Endothelial cell of umbilical vein (primary cell): ENCODE results near the gene TPPP2. TPM values are rescaled to one million over a fixed set of nuclear protein-coding genes. Genes with fewer than 3 reads are reported as not detected.

Source experiments
- BruUV-seq: library from RNA; stranded (reverse); fragments of 400-500 nt; replicated peaks from 2 replicates; lab custom pipeline; 2021; lab: Mats Ljungman, UMichigan
- CTCF ChIA-PET: fragments of 300-600, 350-600 bp; sonication (Branson Sonifier 250); formaldehyde crosslinking; loops from one replicate; lab custom pipeline; 2021; ENCODE audit warnings: antibody characterized with exemption, inconsistent platforms; lab: Charles Lee
- POLR2A ChIA-PET: fragments of 300-600, 350-600 bp; sonication (Branson Sonifier 250); formaldehyde crosslinking; loops from one replicate; lab custom pipeline; 2021; ENCODE audit warnings: antibody characterized with exemption, inconsistent platforms; lab: Charles Lee
- DNase-seq: peaks from one replicate; pipeline ENCODE4 v3.0.0-alpha.2; 2011; ENCODE audit warnings: low read depth, low spot score
- FAIRE-seq: peaks from 2 replicates; lab custom pipeline; 2011; peaks lifted over from hg19 to GRCh38; lab: Jason Lieb, UNC
- H2AFZ ChIP-seq: 2 replicates; pipeline ENCODE4 v1.6.0; 2012; ENCODE audit warnings: low read depth, low read length, control low read depth, inconsistent platforms
- H3K27ac ChIP-seq: 2 replicates; pipeline ENCODE4 v1.5.1; 2011; ENCODE audit warnings: low read depth, mild to moderate bottlenecking, control low read depth, low read length, moderate library complexity; ENCODE audit not compliant: insufficient read depth
- H3K27me3 ChIP-seq, 2 experiments: 2 replicates each; pipeline versions ENCODE4 v1.6.0 to v1.6.1; 2011; ENCODE audit warnings: low read length in 2 of 2, mixed read lengths in 1 of 2; ENCODE audit not compliant: control insufficient read depth in 2 of 2, insufficient read depth in 2 of 2
- H3K36me3 ChIP-seq, 2 experiments: 2 replicates in 1 of 2; 3 replicates in 1 of 2; pipeline ENCODE4 v1.5.1; 2011; ENCODE audit warnings: low read length in 2 of 2, mild to moderate bottlenecking in 1 of 2, moderate library complexity in 1 of 2; ENCODE audit not compliant: control insufficient read depth in 2 of 2, insufficient read depth in 2 of 2; ENCODE audit errors: extremely low read depth in 1 of 2
- H3K4me1 ChIP-seq: 3 replicates; pipeline ENCODE4 v1.5.1; 2011; ENCODE audit warnings: mild to moderate bottlenecking, low read length; ENCODE audit not compliant: control insufficient read depth, insufficient read depth; ENCODE audit errors: extremely low read depth
- H3K4me2 ChIP-seq: 2 replicates; pipeline ENCODE4 v1.6.1; 2011; ENCODE audit warnings: low read length, control low read depth, mixed read lengths; ENCODE audit not compliant: insufficient read depth
- H3K4me3 ChIP-seq, 3 experiments: fragments of 200-600 bp in 1 of 3; sonication (generic), shearing (Covaris generic) in 1 of 3; replicated peaks in 1 of 3; 2 replicates each; pipeline ENCODE4 v1.5.1; 2011 to 2016; ENCODE audit warnings: control low read depth in 3 of 3, low read length in 3 of 3, mild to moderate bottlenecking in 2 of 3, inconsistent platforms in 1 of 3, low read depth in 1 of 3, moderate library complexity in 1 of 3; ENCODE audit not compliant: insufficient read depth in 1 of 3
- H3K79me2 ChIP-seq: 2 replicates; pipeline ENCODE4 v1.6.0; 2012; ENCODE audit warnings: low read length, inconsistent platforms; ENCODE audit not compliant: control insufficient read depth, insufficient read depth
- H3K9ac ChIP-seq: replicated peaks from 2 replicates; pipeline ENCODE3; 2011; ENCODE audit warnings: low read length, control low read depth; ENCODE audit not compliant: insufficient read depth; ENCODE audit errors: extremely low read depth
- H3K9me1 ChIP-seq: replicated peaks from 3 replicates; pipeline ENCODE4 v1.6.0; 2011; ENCODE audit warnings: mild to moderate bottlenecking, low read length; ENCODE audit not compliant: control insufficient read depth, insufficient read depth; ENCODE audit errors: extremely low read depth
- H3K9me3 ChIP-seq: replicated peaks from 2 replicates; pipeline ENCODE4 v1.5.1; 2012; ENCODE audit warnings: low read length, inconsistent platforms; ENCODE audit not compliant: control insufficient read depth, insufficient read depth
- H4K20me1 ChIP-seq: replicated peaks from 2 replicates; pipeline ENCODE3; 2011; ENCODE audit warnings: mild to moderate bottlenecking, low read length; ENCODE audit not compliant: control insufficient read depth, insufficient read depth; ENCODE audit errors: extremely low read depth
- EZH2 ChIP-seq: IDR thresholded peaks from 2 replicates; pipeline ENCODE4 v1.6.1; 2012; ENCODE audit warnings: borderline replicate concordance, low read depth, mild to moderate bottlenecking, moderate library complexity, low read length, inconsistent platforms; ENCODE audit not compliant: severe bottlenecking
- FOS ChIP-seq: IDR thresholded peaks from 2 replicates; pipeline ENCODE4 v1.6.1; 2011; ENCODE audit warnings: mild to moderate bottlenecking, low read length, moderate library complexity, borderline replicate concordance; ENCODE audit not compliant: insufficient read depth
- GATA2 ChIP-seq: IDR thresholded peaks from 2 replicates; pipeline ENCODE4 v1.7.0; 2011; ENCODE audit warnings: low read depth, mild to moderate bottlenecking, moderate library complexity, mixed read lengths, low read length; ENCODE audit not compliant: insufficient read length, insufficient read depth
- JUN ChIP-seq: IDR thresholded peaks from 2 replicates; pipeline ENCODE4 v1.6.1; 2011; ENCODE audit warnings: borderline replicate concordance, low read depth; ENCODE audit not compliant: insufficient read length, insufficient read depth
- MAX ChIP-seq: IDR thresholded peaks from 2 replicates; pipeline ENCODE4 v1.6.1; 2011; ENCODE audit not compliant: insufficient read depth, insufficient read length
- MYC ChIP-seq: IDR thresholded peaks from one replicate; pipeline ENCODE4 v1.6.1; 2011; ENCODE audit warnings: mild to moderate bottlenecking, low read depth, low read length
- POLR2A ChIP-seq: IDR thresholded peaks from 2 replicates; pipeline ENCODE4 v1.6.1; 2012; ENCODE audit warnings: low read depth, mild to moderate bottlenecking, control low read depth, low read length
- POLR2AphosphoS5 ChIP-seq: IDR thresholded peaks from 2 replicates; pipeline ENCODE4 v1.6.1; 2012; ENCODE audit warnings: low read depth, mild to moderate bottlenecking, control low read depth, low read length, moderate library complexity; ENCODE audit not compliant: insufficient read depth
- dilution Hi-C: fragments of 300-500 bp; cut with MboI; formaldehyde crosslinking; loops from one replicate; pipeline ENCODE4 v1.15.0; 2019; ENCODE audit warnings: low sequenced_read_pairs; ENCODE audit not compliant: extremely low pct_ligation_motif_present
- intact Hi-C: fragments of 100-400 bp; cut with micrococcal nuclease; formaldehyde crosslinking; loops from one replicate; pipeline ENCODE4 v1.10.0; 2022
- polyA plus RNA-seq, 4 experiments: library from polyadenylated mRNA; depleted of rRNA in 3 of 4; stranded (reverse) in 3 of 4; unstranded in 1 of 4; fragments of >200 nt; gene quantifications; 2 replicates each; pipeline versions ENCODE4 v1.2.1 to v1.2.3, GENCODE V29; 2011 to 2012; ENCODE audit warnings: missing spikeins in 1 of 4
- total RNA-seq: library from RNA; stranded (reverse); gene quantifications from 2 replicates; pipeline ENCODE4 v1.2.3, GENCODE V29; 2021
- TF ChIP-seq, protein P1 (sequence below), 2 donors: IDR thresholded peaks; 1 replicate in 1 of 2; 2 replicates in 1 of 2; pipeline ENCODE4 v1.5.1; 2011; ENCODE audit warnings: low read length in 2 of 2, mild to moderate bottlenecking in 2 of 2, moderate library complexity in 2 of 2, control low read depth in 1 of 2, inconsistent platforms in 1 of 2, low read depth in 1 of 2; ENCODE audit not compliant: insufficient read depth in 1 of 2; ENCODE audit errors: extremely low read depth in 1 of 2

Gene TPPP2
- total and polyA plus RNA-seq, 2 donors (not counting 3 experiments of a cell fraction or from before 2014, with no cell fraction given): not detected

GRCh38 chr14:20998674-20999366 lies 31.2 kb upstream of the TPPP2 start, which contains the start of gene SLC39A2:
SLC39A2 (plus strand) TSS chr14:20999293; CDS start chr14:20999447, 154 bp downstream.
- no TSS peak for BruUV-seq
- POLR2A ChIA-PET: no interaction called here
- H3K9ac ChIP-seq: no peak within 1 kb of the TSS
- intact Hi-C loops: no loop called here
- DNase-seq: no peak
- peaks cover 14 to 17% of the 10 kb centered on the region in 2 experiments for H3K36me3 ChIP-seq
- H3K27me3 ChIP-seq: no peaks in the 10 kb centered on the region
- dilution Hi-C loops: no loop called here
- no peak within 1 kb of the TSS for H2AFZ ChIP-seq
- H3K79me2 ChIP-seq: no peaks in the 10 kb centered on the region
- H3K9me1 ChIP-seq: no peaks in the 10 kb centered on the region
- no peak for FAIRE-seq
- H3K9me3 ChIP-seq: no peaks in the 10 kb centered on the region
- no peak within 1 kb of the TSS for H3K4me3 ChIP-seq
- CTCF ChIA-PET: interaction anchor here (1.0 to 3.4 kb wide), 5 partner anchors 16 to 141 kb away, joined by 3 to 23 read pairs (median 5); no protein-coding TSS in a partner anchor
- TF ChIP-seq, protein P1, sequence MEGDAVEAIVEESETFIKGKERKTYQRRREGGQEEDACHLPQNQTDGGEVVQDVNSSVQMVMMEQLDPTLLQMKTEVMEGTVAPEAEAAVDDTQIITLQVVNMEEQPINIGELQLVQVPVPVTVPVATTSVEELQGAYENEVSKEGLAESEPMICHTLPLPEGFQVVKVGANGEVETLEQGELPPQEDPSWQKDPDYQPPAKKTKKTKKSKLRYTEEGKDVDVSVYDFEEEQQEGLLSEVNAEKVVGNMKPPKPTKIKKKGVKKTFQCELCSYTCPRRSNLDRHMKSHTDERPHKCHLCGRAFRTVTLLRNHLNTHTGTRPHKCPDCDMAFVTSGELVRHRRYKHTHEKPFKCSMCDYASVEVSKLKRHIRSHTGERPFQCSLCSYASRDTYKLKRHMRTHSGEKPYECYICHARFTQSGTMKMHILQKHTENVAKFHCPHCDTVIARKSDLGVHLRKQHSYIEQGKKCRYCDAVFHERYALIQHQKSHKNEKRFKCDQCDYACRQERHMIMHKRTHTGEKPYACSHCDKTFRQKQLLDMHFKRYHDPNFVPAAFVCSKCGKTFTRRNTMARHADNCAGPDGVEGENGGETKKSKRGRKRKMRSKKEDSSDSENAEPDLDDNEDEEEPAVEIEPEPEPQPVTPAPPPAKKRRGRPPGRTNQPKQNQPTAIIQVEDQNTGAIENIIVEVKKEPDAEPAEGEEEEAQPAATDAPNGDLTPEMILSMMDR (IDR thresholded peaks at IDR 0.05; ENCODE audit: extremely low read depth in 1 of 2, insufficient read depth in 1 of 2, low read depth in 1 of 2, low read length in 2 of 2): no peak
- TF ChIP-seq JUN (no peak), EZH2 (no peak), FOS (no peak), MAX (no peak), MYC (no peak), POLR2A (no peak), POLR2AphosphoS5 (no peak), GATA2 (no peak)
- no peak within 1 kb of the TSS for H3K27ac ChIP-seq
- no peaks in the 10 kb centered on the region for H3K4me1 ChIP-seq
- no peak within 1 kb of the TSS for H3K4me2 ChIP-seq
- no peaks in the 10 kb centered on the region for H4K20me1 ChIP-seq
